Heart left ventricle (tissue), 13 donors: Measurements from ENCODE around the gene PARP4.
"Not testable (repeated sequence)": the region's sequence is repeated elsewhere in the genome, so short reads cannot be mapped to it uniquely, and the experiment has no call there.

ENCODE experiments used
- POLR2A ChIP-seq, 2 donors: fragments of 450-650 bp; IDR thresholded peaks; one replicate each; pipeline ENCODE4 v1.6.1; 2017; ENCODE audit warnings: antibody characterized with exemption in 2 of 2, mild to moderate bottlenecking in 2 of 2, moderate library complexity in 2 of 2
- TF ChIP-seq, protein P1 (sequence below), 12 donors: fragments of 200-600 bp; sonication (generic) in 4 of 12; IDR thresholded peaks; one replicate each; pipeline versions ENCODE4 v1.5.0 to v1.8.0; 2018 to 2022; ENCODE audit warnings: antibody characterized with exemption in 12 of 12, mild to moderate bottlenecking in 5 of 12
- donor health status: ischemic (EF 13 %, LVEDD 7.1; RV severe dilation, severe dysfunction).
- donor health status: DM: no; HTN: yes; CAD: no.
- donor health status: DM: no; HTN: no; CAD: no.
- donor health status: ischemic (EF 25% LVEDD 6.9; RV normal size, moderate dysfunction).
- donor health status: ischemic (EF 25% LVEDD 5.7; RV mildly dilated, moderate dysfunction).
- donor health status: ischemic (EF 35%, LVEDD 5.7; RV mildly dilated, moderate dysfunction).
- donor health status: nonischemic (EF 11% LVEDD 7.7; RV severe dilation, severe dysfunction).
- donor health status: DM: yes; HTN: yes; CAD: no.
- donor health status: PGD.
- donor health status: ischemic (EF 29% LVEDD 5.4; RV normal size, mild dysfunction).
- donor health status: nonischemic (EF 23%, LVEDD 6.1; RV moderate dilation, normal function).

DNA sequence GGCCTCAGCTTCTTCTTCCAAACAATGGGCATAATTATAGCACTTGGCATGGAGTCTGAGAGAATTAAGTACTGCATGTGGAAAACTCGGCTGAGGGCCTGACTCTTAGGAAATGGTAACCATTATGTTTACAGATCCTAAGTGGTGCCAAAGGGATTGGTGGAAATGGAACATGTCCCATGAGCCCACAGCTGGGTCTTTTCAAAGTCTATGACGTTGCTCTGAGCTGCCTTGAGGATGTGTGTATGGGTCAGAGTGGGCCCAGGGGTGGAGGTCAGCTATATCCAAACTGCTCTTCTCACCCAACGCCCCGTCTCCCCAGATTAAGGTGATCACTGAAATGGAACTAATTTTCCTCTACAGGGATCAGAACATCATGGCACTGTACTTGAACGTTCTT is 40.4 kb downstream of the PARP4 start:
- TF ChIP-seq, protein P1, sequence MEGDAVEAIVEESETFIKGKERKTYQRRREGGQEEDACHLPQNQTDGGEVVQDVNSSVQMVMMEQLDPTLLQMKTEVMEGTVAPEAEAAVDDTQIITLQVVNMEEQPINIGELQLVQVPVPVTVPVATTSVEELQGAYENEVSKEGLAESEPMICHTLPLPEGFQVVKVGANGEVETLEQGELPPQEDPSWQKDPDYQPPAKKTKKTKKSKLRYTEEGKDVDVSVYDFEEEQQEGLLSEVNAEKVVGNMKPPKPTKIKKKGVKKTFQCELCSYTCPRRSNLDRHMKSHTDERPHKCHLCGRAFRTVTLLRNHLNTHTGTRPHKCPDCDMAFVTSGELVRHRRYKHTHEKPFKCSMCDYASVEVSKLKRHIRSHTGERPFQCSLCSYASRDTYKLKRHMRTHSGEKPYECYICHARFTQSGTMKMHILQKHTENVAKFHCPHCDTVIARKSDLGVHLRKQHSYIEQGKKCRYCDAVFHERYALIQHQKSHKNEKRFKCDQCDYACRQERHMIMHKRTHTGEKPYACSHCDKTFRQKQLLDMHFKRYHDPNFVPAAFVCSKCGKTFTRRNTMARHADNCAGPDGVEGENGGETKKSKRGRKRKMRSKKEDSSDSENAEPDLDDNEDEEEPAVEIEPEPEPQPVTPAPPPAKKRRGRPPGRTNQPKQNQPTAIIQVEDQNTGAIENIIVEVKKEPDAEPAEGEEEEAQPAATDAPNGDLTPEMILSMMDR (IDR thresholded peaks at IDR 0.05), result not testable (repeated sequence)
- not testable (repeated sequence) for TF ChIP-seq POLR2A (IDR thresholded peaks at IDR 0.05)
